H1 (cell line): ENCODE data around the gene RHEB. TPM values are rescaled to one million over a fixed set of nuclear protein-coding genes. Genes with fewer than 3 reads are reported as not detected.

ENCODE experiments used
- CTCF ChIA-PET: fragments of 300-600 bp; sonication (Branson Sonifier 250); formaldehyde crosslinking; loops from one replicate; lab custom pipeline; 2021; ENCODE audit not compliant: partially characterized antibody; lab: Charles Lee
- POLR2A ChIA-PET: fragments of 300-600 bp; sonication (Branson Sonifier 250); formaldehyde crosslinking; loops from one replicate; lab custom pipeline; 2021; ENCODE audit warnings: inconsistent platforms; ENCODE audit not compliant: partially characterized antibody; lab: Charles Lee
- DNase-seq, 2 experiments: peaks; one replicate each; pipeline versions ENCODE4 v3.0.0 to v3.0.0-alpha.2; 2010 to 2022; ENCODE audit warnings: low spot score in 2 of 2, low read depth in 1 of 2, mixed read lengths in 1 of 2
- FAIRE-seq: peaks from 2 replicates; lab custom pipeline; 2011; peaks lifted over from hg19 to GRCh38; lab: Jason Lieb, UNC
- H2AFZ ChIP-seq: 2 replicates; pipeline ENCODE4 v1.8.1; 2012; ENCODE audit warnings: low read length, inconsistent platforms
- H2AK5ac ChIP-seq: 2 replicates; pipeline ENCODE4 v1.6.1; 2013; ENCODE audit warnings: low read depth, low read length
- H2BK120ac ChIP-seq: replicated peaks from 2 replicates; pipeline ENCODE3; 2013; ENCODE audit warnings: low read depth, low read length, inconsistent platforms
- H2BK12ac ChIP-seq: 2 replicates; pipeline ENCODE4 v1.6.1; 2013; ENCODE audit warnings: low read depth, low read length
- H2BK15ac ChIP-seq: 2 replicates; pipeline ENCODE4 v1.6.1; 2013; ENCODE audit warnings: low read length
- H2BK20ac ChIP-seq: 2 replicates; pipeline ENCODE4 v1.6.1; 2013; ENCODE audit warnings: low read length
- H2BK5ac ChIP-seq: 2 replicates; pipeline ENCODE4 v1.6.1; 2013; ENCODE audit warnings: low read depth, low read length
- H3K14ac ChIP-seq: 2 replicates; pipeline ENCODE4 v1.6.1; 2013; ENCODE audit warnings: inconsistent platforms; ENCODE audit not compliant: insufficient read length
- H3K18ac ChIP-seq: 2 replicates; pipeline ENCODE4 v1.6.1; 2013; ENCODE audit warnings: low read length; ENCODE audit errors: extremely low read depth
- H3K23ac ChIP-seq: 2 replicates; pipeline ENCODE4 v1.6.1; 2013; ENCODE audit warnings: inconsistent platforms; ENCODE audit not compliant: insufficient read length
- H3K23me2 ChIP-seq: 2 replicates; pipeline ENCODE4 v1.6.1; 2013; ENCODE audit warnings: low read depth, low read length
- H3K27ac ChIP-seq: 2 replicates; pipeline ENCODE4 v1.6.1; 2011; ENCODE audit warnings: low read depth, low read length, inconsistent platforms
- H3K27me3 ChIP-seq, 4 experiments: replicated peaks in 1 of 4; 1 replicate in 1 of 4; 2 replicates in 3 of 4; pipeline versions ENCODE4 v1.6.1 to v1.8.1; 2011 to 2013; ENCODE audit warnings: low read length in 3 of 4, mild to moderate bottlenecking in 3 of 4, inconsistent platforms in 2 of 4, mixed read lengths in 2 of 4, moderate library complexity in 1 of 4; ENCODE audit not compliant: control insufficient read depth in 3 of 4, insufficient read depth in 3 of 4; ENCODE audit errors: extremely low read depth in 1 of 4
- H3K36me3 ChIP-seq, 4 experiments: 2 replicates each; pipeline versions ENCODE4 v1.6.1 to v1.8.1; 2011 to 2013; ENCODE audit warnings: mild to moderate bottlenecking in 4 of 4, low read length in 3 of 4, moderate library complexity in 2 of 4, control low read depth in 1 of 4, inconsistent platforms in 1 of 4; ENCODE audit not compliant: insufficient read depth in 4 of 4, control insufficient read depth in 2 of 4
- H3K4ac ChIP-seq: replicated peaks from 2 replicates; pipeline ENCODE3; 2013; ENCODE audit warnings: low read length, low read depth, mixed read lengths, inconsistent platforms; ENCODE audit not compliant: insufficient read length
- H3K4me1 ChIP-seq, 4 experiments: replicated peaks in 1 of 4; 1 replicate in 1 of 4; 2 replicates in 3 of 4; pipeline versions ENCODE4 v1.6.1 to v1.8.1; 2011 to 2013; ENCODE audit warnings: low read length in 3 of 4, inconsistent platforms in 2 of 4, mixed read lengths in 1 of 4; ENCODE audit not compliant: insufficient read depth in 4 of 4, control insufficient read depth in 3 of 4
- H3K4me2 ChIP-seq, 2 experiments: 2 replicates each; pipeline versions ENCODE4 v1.6.1 to v1.8.1; 2011 to 2013; ENCODE audit warnings: low read depth in 2 of 2, low read length in 2 of 2, control low read depth in 1 of 2, inconsistent platforms in 1 of 2, mild to moderate bottlenecking in 1 of 2; ENCODE audit not compliant: insufficient read depth in 1 of 2
- H3K4me3 ChIP-seq, 4 experiments: fragments of 200-600, 300-600 bp in 1 of 4; sonication (generic), shearing (Covaris generic), sonication (Bioruptor Twin) in 1 of 4; 2 replicates each; pipeline versions ENCODE4 v1.5.1 to v1.8.1; 2011 to 2016; ENCODE audit warnings: low read length in 4 of 4, low read depth in 3 of 4, control low read depth in 2 of 4, inconsistent platforms in 2 of 4, mild to moderate bottlenecking in 2 of 4, mixed read lengths in 1 of 4, moderate library complexity in 1 of 4; ENCODE audit not compliant: insufficient read depth in 2 of 4; ENCODE audit errors: extremely low read depth in 1 of 4
- H3K56ac ChIP-seq: replicated peaks from 2 replicates; pipeline ENCODE3; 2013; ENCODE audit warnings: low read depth, mild to moderate bottlenecking, mixed read lengths, low read length, inconsistent platforms; ENCODE audit not compliant: insufficient read length
- H3K79me1 ChIP-seq: 2 replicates; pipeline ENCODE4 v1.6.1; 2013; ENCODE audit warnings: low read depth, low read length, control low read depth
- H3K79me2 ChIP-seq, 2 experiments: 2 replicates each; pipeline versions ENCODE4 v1.6.1 to v1.8.1; 2012 to 2013; ENCODE audit warnings: low read length in 2 of 2, mild to moderate bottlenecking in 2 of 2, inconsistent platforms in 1 of 2; ENCODE audit not compliant: insufficient read depth in 2 of 2, control insufficient read depth in 1 of 2
- H3K9ac ChIP-seq, 4 experiments: replicated peaks in 1 of 4; 1 replicate in 1 of 4; 2 replicates in 3 of 4; pipeline versions ENCODE4 v1.6.1 to v1.8.1; 2011 to 2013; ENCODE audit warnings: low read depth in 3 of 4, low read length in 3 of 4, control low read depth in 2 of 4, mild to moderate bottlenecking in 2 of 4, moderate library complexity in 2 of 4, inconsistent platforms in 1 of 4; ENCODE audit errors: extremely low read depth in 1 of 4
- H3K9me3 ChIP-seq, 2 experiments: 2 replicates each; pipeline versions ENCODE4 v1.6.1 to v1.8.1; 2012 to 2013; ENCODE audit warnings: mild to moderate bottlenecking in 2 of 2, moderate library complexity in 2 of 2, control low read depth in 1 of 2, inconsistent platforms in 1 of 2, low read depth in 1 of 2, low read length in 1 of 2, mixed read lengths in 1 of 2; ENCODE audit not compliant: insufficient read depth in 2 of 2
- H4K20me1 ChIP-seq, 2 experiments: replicated peaks in 1 of 2; 2 replicates each; pipeline versions ENCODE3 to v1.8.1; 2011 to 2013; ENCODE audit warnings: inconsistent platforms in 2 of 2, low read length in 2 of 2, mild to moderate bottlenecking in 1 of 2; ENCODE audit not compliant: insufficient read depth in 2 of 2, control insufficient read depth in 1 of 2
- H4K5ac ChIP-seq: 2 replicates; pipeline ENCODE4 v1.6.1; 2013; ENCODE audit warnings: low read length, low read depth, mixed read lengths, inconsistent platforms; ENCODE audit not compliant: insufficient read length
- H4K8ac ChIP-seq: 2 replicates; pipeline ENCODE4 v1.8.0; 2013; ENCODE audit warnings: mild to moderate bottlenecking, moderate library complexity, low read length, inconsistent platforms; ENCODE audit not compliant: insufficient read depth; ENCODE audit errors: extremely low read depth
- H4K91ac ChIP-seq: replicated peaks from 2 replicates; pipeline ENCODE3; 2013; ENCODE audit warnings: low read length, mixed read lengths, inconsistent platforms; ENCODE audit not compliant: insufficient read length
- E2F6 ChIP-seq: IDR thresholded peaks from 2 replicates; pipeline ENCODE4 v1.6.1; 2012; ENCODE audit warnings: inconsistent platforms
- HDAC6 ChIP-seq: IDR thresholded peaks from one replicate; pipeline ENCODE4 v1.7.1; 2012; ENCODE audit warnings: low read depth, mild to moderate bottlenecking, inconsistent platforms, low read length, moderate library complexity
- JUN ChIP-seq: IDR thresholded peaks from 2 replicates; pipeline ENCODE4 v1.6.1; 2011; ENCODE audit warnings: low read depth, mild to moderate bottlenecking, improper control_type of control experiment, low read length
- KDM1A ChIP-seq: fragments of 200-600, 300-600 bp; sonication (generic); IDR thresholded peaks from 2 replicates; pipeline ENCODE4 v1.7.1; 2016; ENCODE audit warnings: mild to moderate bottlenecking, low read length, borderline replicate concordance
- KDM4A ChIP-seq: IDR thresholded peaks from one replicate; pipeline ENCODE4 v1.7.1; 2012; ENCODE audit warnings: low read depth, mild to moderate bottlenecking, moderate library complexity, low read length, inconsistent platforms; ENCODE audit not compliant: severe bottlenecking
- KDM5A ChIP-seq: fragments of 200-600 bp; IDR thresholded peaks from 2 replicates; pipeline ENCODE4 v1.7.1; 2012; ENCODE audit warnings: mild to moderate bottlenecking, low read length, inconsistent platforms, mixed read lengths
- MAFK ChIP-seq: IDR thresholded peaks from 2 replicates; pipeline ENCODE4 v1.6.1; 2012; ENCODE audit warnings: low read depth, mild to moderate bottlenecking, improper control_type of control experiment, low read length
- PHF8 ChIP-seq: fragments of 200-600 bp; sonication (generic); conservative IDR thresholded peaks from 2 replicates; pipeline ENCODE4 v1.7.1; 2012; ENCODE audit warnings: low read depth, mild to moderate bottlenecking, inconsistent platforms, low read length, moderate library complexity
- RAD21 ChIP-seq, 2 experiments: IDR thresholded peaks in 1 of 2; conservative IDR thresholded peaks in 1 of 2; 2 replicates each; pipeline ENCODE4 v1.6.1; 2011; ENCODE audit warnings: low read depth in 2 of 2, low read length in 2 of 2, improper control_type of control experiment in 1 of 2, inconsistent platforms in 1 of 2, mild to moderate bottlenecking in 1 of 2, moderate library complexity in 1 of 2
- SAP30 ChIP-seq: fragments of 300-600 bp; sonication (generic); IDR thresholded peaks from 2 replicates; pipeline ENCODE4 v1.7.1; 2012; ENCODE audit warnings: low read length, moderate library complexity, mild to moderate bottlenecking, inconsistent platforms; ENCODE audit not compliant: insufficient read depth, insufficient replicate concordance
- SIX5 ChIP-seq: IDR thresholded peaks from 2 replicates; pipeline ENCODE4 v1.6.1; 2011; ENCODE audit warnings: mild to moderate bottlenecking, low read depth, low read length
- SP1 ChIP-seq: IDR thresholded peaks from 2 replicates; pipeline ENCODE4 v1.6.1; 2011; ENCODE audit warnings: low read depth, low read length
- SRF ChIP-seq: IDR thresholded peaks from 2 replicates; pipeline ENCODE4 v1.6.1; 2011; ENCODE audit warnings: mild to moderate bottlenecking, low read depth, low read length, moderate library complexity
- TAF1 ChIP-seq: IDR thresholded peaks from 2 replicates; pipeline ENCODE4 v1.6.1; 2011; ENCODE audit warnings: mild to moderate bottlenecking, low read depth, low read length
- WGBS, 2 experiments: shearing (Covaris generic) in 1 of 2; methylation state at CpG; one replicate each; pipeline versions ENCODE4 v1.1.6 to v1.1.7; 2013 to 2015; ENCODE audit warnings: low lambda C conversion rate in 2 of 2, mixed read lengths in 2 of 2, inconsistent platforms in 1 of 2, low coverage in 1 of 2, missing lambda C conversion rate in 1 of 2; ENCODE audit not compliant: insufficient replicate concordance in 2 of 2, insufficient coverage in 1 of 2, insufficient read length in 1 of 2; ENCODE audit errors: extremely low coverage in 1 of 2, missing lambda C conversion rate in 1 of 2; 5-methylcytosine and 5-hydroxymethylcytosine counted together
- polyA plus RNA-seq, 7 experiments: library from polyadenylated mRNA; depleted of rRNA in 3 of 7; stranded (reverse) in 5 of 7; unstranded in 2 of 7; fragments of >200 nt in 5 of 7; fragments of 200-250 nt in 2 of 7; gene quantifications; 1 replicate in 5 of 7; 2 replicates in 1 of 7; 4 replicates in 1 of 7; pipeline versions ENCODE4 v1.2.1 to v1.2.3, GENCODE V29; 2011 to 2013; ENCODE audit warnings: missing spikeins in 2 of 7, mixed read lengths in 2 of 7
- total RNA-seq: library from RNA; stranded (reverse); fragmentation: NEBNext Ultra II Directional; extraction: Animal tissue kit (Norgen Biotek cat#: 25700); gene quantifications from 2 replicates; pipeline ENCODE4 v1.2.1, GENCODE V29; 2021

RHEB gene
- total and polyA plus RNA-seq, 2 of the 8 experiments (the other 6 are each of a cell fraction or from before 2014, with no cell fraction given) = 60.8 to 132 TPM

GRCh38 chr7:151465169-151465568, 54.5 kb downstream of the RHEB start:
- 94% methylated on average over 8 of the region's 8 CpGs; no CpG with 5 or more reads in 1 of the 2 experiments for WGBS, 2 experiments
- FAIRE-seq = no peak
- TF ChIP-seq KDM4A (no peak), SIX5 (no peak), RAD21 (IDR thresholded peaks at IDR 0.05 in 1 of 2, conservative IDR thresholded peaks at IDR 0.05 in 1 of 2; ENCODE audit: low read depth in 2 of 2, low read length in 2 of 2) (no peak), MAFK (no peak), KDM1A (no peak), TAF1 (no peak), SP1 (no peak), E2F6 (no peak), SAP30 (no peak), HDAC6 (no peak), JUN (no peak), SRF (no peak), KDM5A (no peak), PHF8 (no peak)

More at GRCh38 chr7:151465169-151465568, 54.5 kb downstream of the RHEB start:
- Histone ChIP-seq H4K91ac (no peak overlapping the region), H4K8ac (no peak overlapping the region), H3K27ac (no peak overlapping the region), H2BK12ac (no peak overlapping the region), H2BK20ac (no peak overlapping the region), H3K4me1 (peaks cover under 1 to 10% (median 6%) of the 10 kb centered on the region in 4 experiments; a peak in 6 of 7 replicates), H2BK15ac (no peak overlapping the region), H2AK5ac (no peak overlapping the region), H3K27me3 (no peaks in the 10 kb centered on the region), H3K23ac (no peak overlapping the region), H3K79me2 (peaks cover 0 to 14% of the 10 kb centered on the region in 2 experiments; a peak in 2 of 4 replicates), H4K20me1 (no peaks in the 10 kb centered on the region), H3K18ac (no peak overlapping the region), H3K36me3 (peaks cover 15 to 55% (median 38%) of the 10 kb centered on the region in 4 experiments), H2BK120ac (no peak overlapping the region), H3K56ac (no peak overlapping the region), H2AFZ (no peak overlapping the region), H3K9ac (no peak overlapping the region), H3K23me2 (no peaks in the 10 kb centered on the region; the same call in none of the 2 replicates), H3K4ac (no peak overlapping the region), H3K79me1 (no peaks in the 10 kb centered on the region; the same call in 1 of the 2 replicates), H3K4me2 (no peak overlapping the region), H3K14ac (no peak overlapping the region), H4K5ac (no peak overlapping the region), H3K9me3 (peaks cover 16 to 24% of the 10 kb centered on the region in 2 experiments), H2BK5ac (no peak overlapping the region), H3K4me3 (no peak overlapping the region)
- POLR2A ChIA-PET = no interaction called here
- CTCF ChIA-PET = interaction anchor here (1.0 kb wide), 1 partner anchor 16 kb away, joined by 4 read pairs; no protein-coding TSS in a partner anchor
- no peak for DNase-seq
